Lower leg skin (tissue), 4 donors: ENCODE results near the gene KCND2. TPM values are rescaled to one million over a fixed set of nuclear protein-coding genes. Genes with fewer than 3 reads are reported as not detected.

ENCODE experiments used
- DNase-seq, 2 donors: peaks; one replicate each; pipeline ENCODE4 v3.0.0-alpha.2; 2019; ENCODE audit warnings: low spot score in 2 of 2
- H3K4me3 ChIP-seq: fragments of 200-600 bp; sonication (generic); 2 replicates; pipeline ENCODE4 v1.5.1; 2017; ENCODE audit warnings: mild to moderate bottlenecking, low read depth; ENCODE audit not compliant: poor library complexity, severe bottlenecking
- CTCF ChIP-seq, 3 donors: fragments of 450-650 bp; IDR thresholded peaks; one replicate each; pipeline ENCODE4 v1.5.1; 2016; ENCODE audit warnings: antibody characterized with exemption in 3 of 3, mild to moderate bottlenecking in 3 of 3, moderate library complexity in 2 of 3
- POLR2A ChIP-seq, 2 donors: fragments of 450-650 bp; IDR thresholded peaks; one replicate each; pipeline ENCODE4 v1.6.1; 2016 to 2017; ENCODE audit warnings: antibody characterized with exemption in 2 of 2, mild to moderate bottlenecking in 1 of 2, moderate library complexity in 1 of 2
- WGBS, 2 donors: methylation state at CpG; one replicate each; pipeline ENCODE4 v1.1.5; 2018; 5-methylcytosine and 5-hydroxymethylcytosine counted together
- intact Hi-C: fragments of 100-400 bp; cut with DNase I; formaldehyde crosslinking; loops from one replicate; pipeline ENCODE4 v1.15.0; 2023; ENCODE audit warnings: low total_unique reads
- total RNA-seq, 4 donors: library from RNA; depleted of rRNA; stranded (reverse); fragments of >200 nt; gene quantifications; one replicate each; pipeline ENCODE4 v1.1.0, GENCODE V29; 2016

Gene KCND2
- total RNA-seq, 4 donors from 2014 or later, result 0.11 to 0.25 (median 0.15) TPM

GRCh38 chr7:120404042-120404441, 131.1 kb downstream of the KCND2 start:
- DNase-seq, result no peak
- no peak overlapping the region for H3K4me3 ChIP-seq
- intact Hi-C loops, result no loop called here
- WGBS, 2 donors, result 39 to 54% methylated on average over 1 of the region's 1 CpG
- TF ChIP-seq CTCF (IDR thresholded peaks at IDR 0.05), result no peak
- TF ChIP-seq POLR2A (IDR thresholded peaks at IDR 0.05), result no peak

GRCh38 chr7:120405652-120406051, 132.7 kb downstream of the KCND2 start:
- no peak for DNase-seq
- intact Hi-C loops, result no loop called here
- TF ChIP-seq CTCF (IDR thresholded peaks at IDR 0.05) (no peak), POLR2A (IDR thresholded peaks at IDR 0.05) (no peak)

GRCh38 chr7:120407010-120407409, 134.0 kb downstream of the KCND2 start:
- TF ChIP-seq CTCF (IDR thresholded peaks at IDR 0.05) (no peak), POLR2A (IDR thresholded peaks at IDR 0.05) (no peak)
- no peak overlapping the region for H3K4me3 ChIP-seq
- intact Hi-C loops, result no loop called here
- DNase-seq, result no peak
- 73 to 75% methylated on average over 5 of the region's 5 CpGs for WGBS, 2 donors

More at GRCh38 chr7:120405652-120406051, 132.7 kb downstream of the KCND2 start:
- no peak overlapping the region for H3K4me3 ChIP-seq

- intact Hi-C loops, result no loop called here
- 58 to 71% methylated on average over 2 of the region's 2 CpGs for WGBS, 2 donors
- DNase-seq, result no peak
- no peak for TF ChIP-seq CTCF (IDR thresholded peaks at IDR 0.05)
- TF ChIP-seq POLR2A (IDR thresholded peaks at IDR 0.05), result no peak
- no peak overlapping the region for H3K4me3 ChIP-seq
Measured at GRCh38 chr7:120412139-120413050, 139.4 kb downstream of the KCND2 start.

GRCh38 chr7:120413164-120413563, 140.2 kb downstream of the KCND2 start:
- TF ChIP-seq CTCF (IDR thresholded peaks at IDR 0.05) (no peak), POLR2A (IDR thresholded peaks at IDR 0.05) (no peak)
- DNase-seq, result no peak
- intact Hi-C loops, result no loop called here
- H3K4me3 ChIP-seq, result no peak overlapping the region
